ENCODE results near the gene SRPRB. TPM values are rescaled to one million over a fixed set of nuclear protein-coding genes. Genes with fewer than 3 reads are reported as not detected.

Gene SRPRB
- total RNA-seq, 6 experiments from 2014 or later: 94.3 to 130 (median 99.4) TPM

GRCh38 chr3:133859381-133860234 is 54.0 kb downstream of the SRPRB start:
- Mint-ChIP-seq H3K4me3 (no peak overlapping the region), H3K4me1 (ENCODE audit: low read depth) (peaks cover 15% of the 10 kb centered on the region), H3K27me3 (ENCODE audit: insufficient read depth) (peaks cover 14% of the 10 kb centered on the region), H3K27ac (no peak overlapping the region), H3K9me3 (no peaks in the 10 kb centered on the region), H3K36me3 (ENCODE audit: low read depth) (no peaks in the 10 kb centered on the region)
- TF ChIP-seq, protein P1, sequence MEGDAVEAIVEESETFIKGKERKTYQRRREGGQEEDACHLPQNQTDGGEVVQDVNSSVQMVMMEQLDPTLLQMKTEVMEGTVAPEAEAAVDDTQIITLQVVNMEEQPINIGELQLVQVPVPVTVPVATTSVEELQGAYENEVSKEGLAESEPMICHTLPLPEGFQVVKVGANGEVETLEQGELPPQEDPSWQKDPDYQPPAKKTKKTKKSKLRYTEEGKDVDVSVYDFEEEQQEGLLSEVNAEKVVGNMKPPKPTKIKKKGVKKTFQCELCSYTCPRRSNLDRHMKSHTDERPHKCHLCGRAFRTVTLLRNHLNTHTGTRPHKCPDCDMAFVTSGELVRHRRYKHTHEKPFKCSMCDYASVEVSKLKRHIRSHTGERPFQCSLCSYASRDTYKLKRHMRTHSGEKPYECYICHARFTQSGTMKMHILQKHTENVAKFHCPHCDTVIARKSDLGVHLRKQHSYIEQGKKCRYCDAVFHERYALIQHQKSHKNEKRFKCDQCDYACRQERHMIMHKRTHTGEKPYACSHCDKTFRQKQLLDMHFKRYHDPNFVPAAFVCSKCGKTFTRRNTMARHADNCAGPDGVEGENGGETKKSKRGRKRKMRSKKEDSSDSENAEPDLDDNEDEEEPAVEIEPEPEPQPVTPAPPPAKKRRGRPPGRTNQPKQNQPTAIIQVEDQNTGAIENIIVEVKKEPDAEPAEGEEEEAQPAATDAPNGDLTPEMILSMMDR (IDR thresholded peaks at IDR 0.05): no peak
- DNase-seq: no peak

DNA sequence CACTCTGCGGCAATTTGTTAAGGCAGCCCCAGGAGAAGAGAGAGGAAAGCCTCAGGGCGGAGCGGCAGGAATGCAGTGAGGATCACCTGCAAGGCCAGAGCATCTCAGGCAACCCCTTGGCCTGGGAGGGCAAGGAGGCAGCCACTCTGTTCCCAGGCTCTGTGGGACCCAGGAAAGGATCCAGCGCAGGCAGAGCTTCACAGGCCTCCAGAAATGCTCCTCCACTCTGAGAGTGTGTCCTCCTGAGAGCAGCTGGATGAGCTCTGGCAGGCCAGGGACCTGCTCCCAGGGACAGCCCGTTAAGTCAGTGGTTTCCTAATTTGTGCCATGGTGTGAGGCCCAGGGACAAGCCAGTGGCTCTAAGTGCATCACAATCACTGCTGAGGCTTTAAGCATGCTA is 54.9 kb downstream of the SRPRB start:
- H3K27ac Mint-ChIP-seq: no peak overlapping the region
- no peak for DNase-seq
- TF ChIP-seq, protein P1 (IDR thresholded peaks at IDR 0.05): no peak
- H3K4me3 Mint-ChIP-seq: no peak overlapping the region
- H3K4me1 Mint-ChIP-seq (ENCODE audit: low read depth): peaks cover 12% of the 10 kb centered on the region
- no peaks in the 10 kb centered on the region for H3K36me3 Mint-ChIP-seq (ENCODE audit: low read depth)
- H3K9me3 Mint-ChIP-seq: no peaks in the 10 kb centered on the region
- H3K27me3 Mint-ChIP-seq (ENCODE audit: insufficient read depth): peaks cover 22% of the 10 kb centered on the region

DNA sequence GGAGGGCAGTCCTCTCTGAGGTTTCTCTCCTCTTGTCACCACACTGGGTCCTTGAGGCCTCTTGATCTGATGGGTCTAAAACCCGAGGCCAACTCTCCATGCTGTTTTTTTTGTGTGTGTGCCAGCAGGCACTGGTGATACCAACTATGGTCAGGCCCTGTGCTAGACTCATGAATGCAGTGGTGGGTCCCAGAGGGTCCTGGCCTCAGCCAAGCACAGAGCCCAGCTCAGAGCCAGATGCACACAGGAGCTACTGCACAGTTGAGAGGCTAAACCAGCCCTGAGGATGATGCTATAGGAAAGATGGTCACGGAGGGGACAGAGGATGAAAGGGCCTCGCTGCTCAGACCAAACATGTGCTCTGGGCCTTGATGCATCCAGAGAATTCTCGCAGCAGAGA is 56.5 kb downstream of the SRPRB start:
- Mint-ChIP-seq H3K27ac (no peak overlapping the region), H3K9me3 (no peaks in the 10 kb centered on the region), H3K4me1 (ENCODE audit: low read depth) (no peaks in the 10 kb centered on the region), H3K27me3 (ENCODE audit: insufficient read depth) (peaks cover 27% of the 10 kb centered on the region), H3K36me3 (ENCODE audit: low read depth) (no peaks in the 10 kb centered on the region), H3K4me3 (no peak overlapping the region)
- no peak for DNase-seq
- TF ChIP-seq, protein P1 (IDR thresholded peaks at IDR 0.05): no peak

DNA sequence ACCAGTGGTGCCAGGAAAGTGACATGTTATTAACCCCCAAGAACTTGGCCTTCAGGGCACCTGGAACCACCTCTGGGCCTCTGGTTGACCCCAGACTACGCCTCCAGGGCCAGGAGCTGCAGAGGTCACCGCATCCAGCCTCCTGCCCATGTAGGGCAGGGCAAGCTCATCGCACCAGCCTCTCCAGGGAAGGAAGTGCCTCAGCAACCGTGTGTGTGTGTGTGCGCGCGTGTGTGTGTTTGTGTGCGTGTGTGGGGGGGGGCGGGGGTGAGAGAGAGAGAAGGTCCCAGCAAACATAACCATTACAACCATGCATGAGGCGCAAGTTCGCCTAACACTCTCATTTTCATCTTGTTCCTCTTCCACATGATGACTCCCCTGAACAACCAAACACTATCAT is 58.3 kb downstream of the SRPRB start:
- no peak for DNase-seq
- H3K9me3 Mint-ChIP-seq: no peaks in the 10 kb centered on the region
- no peaks in the 10 kb centered on the region for H3K36me3 Mint-ChIP-seq (ENCODE audit: low read depth)
- H3K27ac Mint-ChIP-seq: no peak overlapping the region
- TF ChIP-seq, protein P1 (IDR thresholded peaks at IDR 0.05): no peak
- H3K4me1 Mint-ChIP-seq (ENCODE audit: low read depth): no peaks in the 10 kb centered on the region
- no peak overlapping the region for H3K4me3 Mint-ChIP-seq
- H3K27me3 Mint-ChIP-seq (ENCODE audit: insufficient read depth): peaks cover 38% of the 10 kb centered on the region

GRCh38 chr3:133864616-133865015 is 59.0 kb downstream of the SRPRB start:
- no peak for DNase-seq
- TF ChIP-seq, protein P1 (IDR thresholded peaks at IDR 0.05): no peak
- Mint-ChIP-seq H3K9me3 (no peaks in the 10 kb centered on the region), H3K27ac (no peak overlapping the region), H3K4me1 (ENCODE audit: low read depth) (no peaks in the 10 kb centered on the region), H3K27me3 (ENCODE audit: insufficient read depth) (peaks cover 41% of the 10 kb centered on the region), H3K36me3 (ENCODE audit: low read depth) (no peaks in the 10 kb centered on the region), H3K4me3 (no peak overlapping the region)

Data from HFFc6 (cell line).